Thyroid gland (tissue), 4 donors: ENCODE results near the gene GRIA4. TPM values are rescaled to one million over a fixed set of nuclear protein-coding genes. Genes with fewer than 3 reads are reported as not detected.

Experiments used
- DNase-seq, 2 donors: peaks; one replicate each; pipeline ENCODE4 v3.0.0-alpha.2; 2019
- H3K27ac ChIP-seq, 3 donors: fragments of 200-600 bp; sonication (generic); 1 replicate in 2 of 3; 2 replicates in 1 of 3; pipeline ENCODE4 v1.5.1; 2016 to 2019; ENCODE audit warnings: mild to moderate bottlenecking in 1 of 3, moderate library complexity in 1 of 3
- H3K27me3 ChIP-seq: fragments of 200-600 bp; sonication (generic); one replicate; pipeline ENCODE4 v1.5.1; 2019
- H3K36me3 ChIP-seq, 2 donors: fragments of 200-600 bp; sonication (generic); one replicate each; pipeline ENCODE4 v1.5.1; 2016 to 2019
- H3K4me1 ChIP-seq, 2 donors: fragments of 200-600 bp; sonication (generic); one replicate each; pipeline ENCODE4 v1.5.1; 2017 to 2019
- H3K4me3 ChIP-seq, 3 donors: fragments of 200-600 bp; sonication (generic); replicated peaks in 1 of 3; 1 replicate in 2 of 3; 2 replicates in 1 of 3; pipeline ENCODE4 v1.5.1; 2016; ENCODE audit warnings: mild to moderate bottlenecking in 1 of 3
- H3K9me3 ChIP-seq: fragments of 200-600 bp; sonication (generic); one replicate; pipeline ENCODE4 v1.5.1; 2017
- POLR2A ChIP-seq, 2 donors: fragments of 450-650 bp; IDR thresholded peaks; one replicate each; pipeline ENCODE4 v1.6.1; 2017; ENCODE audit warnings: antibody characterized with exemption in 2 of 2, mild to moderate bottlenecking in 2 of 2, moderate library complexity in 1 of 2
- WGBS, 2 donors: methylation state at CpG; one replicate each; pipeline ENCODE4 v1.1.5; 2017; 5-methylcytosine and 5-hydroxymethylcytosine counted together
- intact Hi-C: fragments of 100-400 bp; cut with DNase I; formaldehyde crosslinking; loops from one replicate; pipeline ENCODE4 v1.15.1; 2023
- total RNA-seq, 4 donors: library from RNA; depleted of rRNA; stranded (reverse); fragments of >200 nt; gene quantifications; one replicate each; pipeline ENCODE4 v1.2.3, GENCODE V29; 2016
- TF ChIP-seq, protein P1 (sequence below), 6 experiments: fragments of 200-600 bp in 3 of 6; fragments of 450-650 bp in 3 of 6; sonication (generic) in 3 of 6; IDR thresholded peaks; one replicate each; pipeline ENCODE4 v1.5.1; 2016 to 2019; ENCODE audit warnings: antibody characterized with exemption in 6 of 6, mild to moderate bottlenecking in 2 of 6, inconsistent platforms in 1 of 6, moderate library complexity in 1 of 6

GRIA4 gene
- total RNA-seq, 4 donors from 2014 or later: 0.11 TPM; not detected in 3

DNA sequence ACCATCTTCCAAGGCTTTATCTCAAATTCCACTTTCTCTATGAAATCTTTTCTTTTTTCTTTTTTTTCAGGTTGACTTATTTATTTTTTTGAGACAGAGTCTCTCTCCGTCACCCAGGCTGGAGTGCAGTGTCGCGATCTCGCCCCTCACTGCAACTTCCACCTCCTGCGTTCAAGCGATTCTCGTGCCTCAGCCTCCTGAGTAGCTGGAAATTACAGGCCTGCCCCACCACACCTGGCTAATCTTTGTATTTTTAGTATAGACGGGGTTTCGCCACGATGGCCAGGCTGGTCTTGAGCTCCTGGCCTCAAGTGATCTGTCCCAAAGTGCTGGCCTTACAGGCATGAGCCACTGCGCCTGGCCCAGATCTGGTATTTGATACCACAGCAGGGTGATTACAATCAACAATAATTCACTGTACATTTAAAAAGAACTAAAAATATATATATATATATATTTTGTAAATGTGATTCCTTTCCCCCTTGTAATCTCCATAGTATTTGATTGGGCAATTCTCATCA is 290.7 kb downstream of the GRIA4 start:
- no peak overlapping the region for H3K4me3 ChIP-seq
- no peak for DNase-seq
- intact Hi-C loops: no loop called here
- H3K36me3 ChIP-seq: no peaks in the 10 kb centered on the region
- no peaks in the 10 kb centered on the region for H3K27me3 ChIP-seq
- H3K27ac ChIP-seq: no peak overlapping the region
- no peaks in the 10 kb centered on the region for H3K9me3 ChIP-seq
- H3K4me1 ChIP-seq: no peaks in the 10 kb centered on the region
- TF ChIP-seq, protein P1, sequence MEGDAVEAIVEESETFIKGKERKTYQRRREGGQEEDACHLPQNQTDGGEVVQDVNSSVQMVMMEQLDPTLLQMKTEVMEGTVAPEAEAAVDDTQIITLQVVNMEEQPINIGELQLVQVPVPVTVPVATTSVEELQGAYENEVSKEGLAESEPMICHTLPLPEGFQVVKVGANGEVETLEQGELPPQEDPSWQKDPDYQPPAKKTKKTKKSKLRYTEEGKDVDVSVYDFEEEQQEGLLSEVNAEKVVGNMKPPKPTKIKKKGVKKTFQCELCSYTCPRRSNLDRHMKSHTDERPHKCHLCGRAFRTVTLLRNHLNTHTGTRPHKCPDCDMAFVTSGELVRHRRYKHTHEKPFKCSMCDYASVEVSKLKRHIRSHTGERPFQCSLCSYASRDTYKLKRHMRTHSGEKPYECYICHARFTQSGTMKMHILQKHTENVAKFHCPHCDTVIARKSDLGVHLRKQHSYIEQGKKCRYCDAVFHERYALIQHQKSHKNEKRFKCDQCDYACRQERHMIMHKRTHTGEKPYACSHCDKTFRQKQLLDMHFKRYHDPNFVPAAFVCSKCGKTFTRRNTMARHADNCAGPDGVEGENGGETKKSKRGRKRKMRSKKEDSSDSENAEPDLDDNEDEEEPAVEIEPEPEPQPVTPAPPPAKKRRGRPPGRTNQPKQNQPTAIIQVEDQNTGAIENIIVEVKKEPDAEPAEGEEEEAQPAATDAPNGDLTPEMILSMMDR (IDR thresholded peaks at IDR 0.05): no peak
- no peak for TF ChIP-seq POLR2A (IDR thresholded peaks at IDR 0.05)
- 92 to 94% methylated on average over 11 of the region's 11 CpGs for WGBS, 2 donors

DNA sequence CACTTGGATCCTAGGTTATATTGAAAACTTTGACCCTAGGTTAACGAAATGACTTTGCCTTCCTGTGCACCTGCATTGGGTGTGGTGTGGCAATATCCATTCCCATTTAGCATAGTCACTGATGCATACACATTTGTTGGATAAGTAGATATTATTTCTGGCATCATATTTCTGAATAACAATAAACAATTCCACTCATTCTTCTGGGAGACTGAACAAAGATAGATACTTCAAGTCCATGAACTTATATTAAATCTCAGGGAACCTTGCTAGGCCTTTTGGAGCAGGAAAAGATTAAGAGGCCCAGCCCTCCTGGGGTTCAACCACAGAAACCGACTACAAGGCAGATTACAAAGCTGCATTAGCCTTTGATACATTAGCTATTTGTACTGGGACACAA is 293.2 kb downstream of the GRIA4 start:
- H3K9me3 ChIP-seq: no peaks in the 10 kb centered on the region
- H3K27ac ChIP-seq: no peak overlapping the region
- 59 to 73% methylated on average over 2 of the region's 2 CpGs for WGBS, 2 donors
- no peak for DNase-seq
- H3K27me3 ChIP-seq: no peaks in the 10 kb centered on the region
- TF ChIP-seq POLR2A (IDR thresholded peaks at IDR 0.05): no peak
- TF ChIP-seq, protein P1 (IDR thresholded peaks at IDR 0.05): no peak
- no peaks in the 10 kb centered on the region for H3K36me3 ChIP-seq
- no peaks in the 10 kb centered on the region for H3K4me1 ChIP-seq
- intact Hi-C loops: no loop called here
- no peak overlapping the region for H3K4me3 ChIP-seq

DNA sequence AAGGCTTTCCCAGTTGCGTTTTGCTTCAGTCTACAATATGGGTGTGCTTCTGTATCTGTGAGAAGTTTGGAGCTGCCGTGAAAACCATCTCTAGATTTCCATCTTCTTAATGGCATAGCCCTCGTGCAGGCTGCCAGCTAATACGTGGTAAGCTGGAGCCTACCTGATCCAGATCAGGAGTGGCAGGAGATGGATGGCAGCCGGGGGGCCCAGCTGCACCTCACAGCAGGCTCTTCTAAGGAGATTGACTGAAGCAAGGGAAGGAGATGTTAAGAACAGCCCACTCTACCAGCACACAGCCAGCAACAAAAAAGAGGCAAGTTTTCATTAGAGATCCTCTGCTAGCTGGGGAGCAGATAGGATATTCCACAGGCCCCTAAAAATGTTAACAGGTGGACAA is 296.6 kb downstream of the GRIA4 start:
- Histone ChIP-seq H3K4me1 (no peaks in the 10 kb centered on the region), H3K4me3 (no peak overlapping the region), H3K27me3 (no peaks in the 10 kb centered on the region), H3K36me3 (no peaks in the 10 kb centered on the region), H3K9me3 (no peaks in the 10 kb centered on the region), H3K27ac (no peak overlapping the region)
- TF ChIP-seq POLR2A (IDR thresholded peaks at IDR 0.05): no peak
- TF ChIP-seq, protein P1 (IDR thresholded peaks at IDR 0.05): no peak
- WGBS, 2 donors: 74 to 81% methylated on average over 5 of the region's 5 CpGs
- intact Hi-C loops: no loop called here
- no peak for DNase-seq

DNA sequence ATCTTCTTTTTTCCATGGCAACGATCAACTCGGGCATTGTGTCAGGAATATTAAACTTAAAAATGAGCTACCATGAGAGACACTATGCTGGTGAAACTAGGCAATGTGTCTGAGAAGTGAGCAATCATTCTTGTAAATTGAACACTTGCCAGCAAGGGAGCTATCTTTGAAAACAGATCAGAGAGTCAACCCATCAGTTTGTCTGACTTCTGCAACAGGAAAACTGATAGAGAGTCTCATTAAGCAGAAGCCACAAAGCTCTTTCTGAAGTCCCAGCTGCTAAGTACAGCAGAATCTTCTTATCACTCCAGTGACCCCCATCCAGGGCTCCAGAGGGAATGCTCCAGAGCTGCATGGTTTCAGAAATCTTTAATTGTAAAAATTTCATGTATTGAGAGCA is 297.4 kb downstream of the GRIA4 start:
- no peaks in the 10 kb centered on the region for H3K4me1 ChIP-seq
- no peaks in the 10 kb centered on the region for H3K36me3 ChIP-seq
- no peak for DNase-seq
- intact Hi-C loops: no loop called here
- H3K9me3 ChIP-seq: no peaks in the 10 kb centered on the region
- TF ChIP-seq, protein P1 (IDR thresholded peaks at IDR 0.05): no peak
- no peak for TF ChIP-seq POLR2A (IDR thresholded peaks at IDR 0.05)
- H3K4me3 ChIP-seq: no peak overlapping the region
- WGBS, 2 donors: 91 to 93% methylated on average over 2 of the region's 2 CpGs
- H3K27me3 ChIP-seq: no peaks in the 10 kb centered on the region
- no peak overlapping the region for H3K27ac ChIP-seq

DNA sequence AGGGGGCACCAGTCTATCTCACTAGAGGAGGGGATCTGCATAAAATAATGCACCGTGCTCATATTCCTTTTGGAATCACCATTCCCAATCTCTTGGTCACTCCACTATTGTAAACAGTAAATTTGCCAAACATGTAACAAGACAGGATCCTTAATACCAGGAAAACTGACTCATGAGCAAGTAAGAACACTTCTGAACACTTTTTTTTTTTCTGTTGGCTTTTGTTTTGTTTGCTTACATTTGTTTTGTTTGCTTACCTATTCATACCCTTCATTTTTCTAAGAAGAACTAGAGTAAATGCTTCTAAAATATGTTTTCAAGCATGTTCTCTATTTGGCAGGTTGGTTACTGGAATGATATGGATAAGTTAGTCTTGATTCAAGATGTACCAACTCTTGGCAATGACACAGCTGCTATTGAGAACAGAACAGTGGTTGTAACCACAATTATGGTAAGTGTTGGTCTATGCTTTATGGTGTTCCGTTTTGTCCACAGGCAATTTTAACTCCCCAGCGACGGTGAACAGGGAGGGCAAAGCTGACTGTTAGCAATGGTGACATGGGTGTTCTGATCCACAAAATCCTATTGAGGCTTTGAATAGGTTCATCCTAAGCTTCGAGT is 300.3 kb downstream of the GRIA4 start:
- no peaks in the 10 kb centered on the region for H3K36me3 ChIP-seq
- no peaks in the 10 kb centered on the region for H3K27me3 ChIP-seq
- 83 to 88% methylated on average over 5 of the region's 5 CpGs for WGBS, 2 donors
- H3K4me1 ChIP-seq: no peaks in the 10 kb centered on the region
- no peak for DNase-seq
- H3K9me3 ChIP-seq: no peaks in the 10 kb centered on the region
- no peak overlapping the region for H3K4me3 ChIP-seq
- TF ChIP-seq POLR2A (IDR thresholded peaks at IDR 0.05): no peak
- TF ChIP-seq, protein P1 (IDR thresholded peaks at IDR 0.05): no peak
- intact Hi-C loops: no loop called here
- H3K27ac ChIP-seq: no peak overlapping the region
